ENCODE results near the gene MICB.
"Not testable (repeated sequence)": the region's sequence is repeated elsewhere in the genome, so short reads cannot be mapped to it uniquely, and the experiment has no call there.

The MICB gene

DNA sequence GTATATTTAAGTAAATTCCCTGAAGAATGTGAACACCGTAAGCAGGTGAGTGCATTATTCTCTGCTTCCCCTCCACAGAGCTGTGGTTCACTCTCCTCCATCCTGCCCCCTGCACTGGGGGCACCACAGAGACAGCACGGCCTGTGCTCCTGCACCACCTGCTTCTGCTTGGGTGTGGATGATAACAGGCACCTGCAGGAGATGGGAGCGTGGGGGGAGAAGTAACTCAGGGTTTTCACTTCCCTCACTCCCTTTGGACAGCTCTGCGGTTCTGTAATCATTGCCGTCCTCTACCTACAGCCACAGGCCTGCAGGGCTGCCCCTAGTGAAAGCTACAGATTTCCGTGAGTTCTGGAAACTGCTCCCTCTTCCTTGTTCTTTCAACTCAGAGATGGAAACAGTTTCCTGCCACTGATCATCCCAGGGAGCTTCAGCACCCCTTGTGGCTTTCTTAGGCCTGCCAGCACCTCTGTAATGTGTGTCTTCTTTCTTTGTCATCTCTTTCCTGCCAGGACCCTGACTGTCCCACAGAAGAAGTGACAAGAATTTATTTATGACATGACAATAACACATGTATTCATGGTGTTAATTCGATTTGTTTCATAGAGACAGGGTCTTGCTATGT, 21.3 kb upstream of the MICB start:
- no peak for FAIRE-seq

DNA sequence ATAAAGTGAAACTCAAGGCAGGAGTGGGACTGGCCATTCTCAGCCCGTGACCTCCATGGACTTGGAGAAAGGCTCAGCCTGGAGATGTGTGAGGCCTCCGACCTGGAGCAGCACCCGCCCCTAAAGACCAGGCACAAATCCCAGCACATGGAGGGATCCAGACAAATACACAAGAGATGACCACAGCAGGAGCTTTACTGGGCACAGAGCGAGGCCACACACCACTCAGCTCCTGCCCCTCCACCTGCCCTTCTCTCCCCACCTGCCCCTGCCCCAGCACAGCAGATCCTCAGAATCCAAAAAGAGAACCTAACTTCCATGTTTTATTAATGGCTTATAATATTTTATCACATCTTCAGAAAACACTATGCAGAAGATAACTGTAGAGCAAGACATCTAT, 20.4 kb upstream of the MICB start:
- FAIRE-seq: no peak

DNA sequence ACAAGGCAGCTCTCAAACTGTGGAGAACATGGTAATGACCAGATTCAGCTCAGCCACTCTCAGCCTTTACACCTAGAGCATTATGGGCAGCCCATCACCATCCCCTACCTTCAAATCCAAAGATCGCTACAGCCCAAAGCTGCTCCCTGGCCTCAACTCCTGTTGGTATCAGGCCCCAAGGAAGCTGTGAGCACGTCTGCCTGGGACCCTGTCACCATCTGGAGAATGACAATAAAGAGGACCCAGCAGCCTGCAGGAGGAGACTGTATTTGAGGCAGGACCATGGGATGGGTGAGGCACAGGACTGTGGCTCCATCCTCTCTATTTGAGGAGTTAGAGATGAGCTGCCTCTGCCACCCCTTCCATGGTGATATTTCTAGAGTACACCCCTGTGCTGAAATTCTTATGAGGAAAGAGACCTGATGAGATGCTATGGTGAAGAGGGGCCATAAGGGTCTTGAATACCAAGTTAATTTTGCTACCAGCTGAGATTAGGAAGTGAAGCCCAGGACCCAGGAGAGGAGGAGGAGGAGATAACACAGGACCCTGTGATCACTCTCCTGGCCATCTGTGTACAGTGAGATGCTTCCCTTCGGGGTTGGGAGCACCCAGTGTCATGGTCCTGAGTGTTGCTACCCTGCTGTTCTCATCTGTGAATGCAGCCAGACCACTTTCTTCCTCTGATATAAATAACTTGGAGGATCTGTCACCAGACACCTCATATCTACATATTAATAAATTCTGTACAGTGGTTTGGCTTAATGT, 19.6 kb upstream of the MICB start:
- FAIRE-seq: no peak

GRCh38 chr6:31479151-31479932, 18.6 kb upstream of the MICB start:
- no peak for FAIRE-seq

- no peak for FAIRE-seq
Measured at GRCh38 chr6:31479933-31480535, 17.9 kb upstream of the MICB start.

GRCh38 chr6:31480574-31480973, 17.4 kb upstream of the MICB start:
- no peak for FAIRE-seq

DNA sequence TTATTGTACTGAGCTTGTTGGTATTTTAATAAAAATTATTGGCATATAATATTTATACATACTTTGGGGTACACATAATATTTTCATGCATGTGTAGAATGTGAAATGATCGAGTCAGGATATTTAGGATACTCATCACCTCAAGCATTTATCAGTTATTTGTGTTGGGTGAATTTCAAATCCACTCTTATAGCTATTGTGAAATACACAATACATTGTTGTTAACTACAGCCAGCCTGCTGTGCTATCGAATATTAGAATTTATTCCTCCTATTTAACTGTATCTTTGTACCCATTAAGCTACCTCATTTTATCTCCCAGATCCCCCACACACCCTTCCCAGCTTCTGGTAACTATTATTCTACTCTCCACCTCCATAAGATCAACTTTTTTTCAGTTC, 14.6 kb upstream of the MICB start:
- no peak for FAIRE-seq

- FAIRE-seq: no peak
Measured at GRCh38 chr6:31485055-31485454, 12.9 kb upstream of the MICB start.

DNA sequence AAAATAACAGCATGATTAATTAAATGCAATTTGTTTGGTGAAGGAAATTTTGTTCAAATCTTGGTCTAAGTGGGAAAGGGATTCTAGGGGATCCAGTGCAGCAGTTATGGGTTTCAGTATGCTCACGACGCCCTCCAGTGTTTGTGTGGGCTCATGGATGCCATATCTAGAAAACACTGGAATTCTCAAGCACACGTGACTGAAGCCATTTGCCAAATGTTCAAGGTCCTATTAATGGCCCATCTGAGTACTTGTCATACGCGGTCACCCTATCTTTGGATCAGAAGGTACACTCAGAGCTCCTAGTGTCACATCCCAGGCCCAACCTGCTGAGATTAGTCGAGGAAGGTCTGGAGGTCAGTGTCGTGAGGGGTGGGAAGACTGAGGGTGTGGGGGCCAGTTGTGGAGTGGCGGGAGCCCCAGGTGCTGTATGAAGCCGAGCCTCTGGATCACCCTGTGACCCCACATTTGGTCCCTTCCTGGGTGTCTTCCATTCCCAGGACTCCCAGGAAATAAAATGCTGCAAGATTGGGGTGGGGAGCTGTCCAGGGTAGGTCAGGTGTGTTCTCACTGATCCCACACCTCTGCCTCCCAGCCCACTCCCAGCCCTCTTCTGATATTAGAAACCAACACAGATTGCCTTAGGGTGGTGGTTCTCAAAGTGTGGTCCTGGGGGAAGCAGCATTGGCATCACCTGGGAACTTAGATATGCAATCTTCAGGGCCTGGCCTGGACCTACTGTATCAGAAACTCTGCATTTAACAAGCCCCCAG, 11.7 kb upstream of the MICB start:
- peak; percentile 87 for FAIRE-seq

- FAIRE-seq: not testable (repeated sequence)
Measured at GRCh38 chr6:31487674-31488073, 10.3 kb upstream of the MICB start.

DNA sequence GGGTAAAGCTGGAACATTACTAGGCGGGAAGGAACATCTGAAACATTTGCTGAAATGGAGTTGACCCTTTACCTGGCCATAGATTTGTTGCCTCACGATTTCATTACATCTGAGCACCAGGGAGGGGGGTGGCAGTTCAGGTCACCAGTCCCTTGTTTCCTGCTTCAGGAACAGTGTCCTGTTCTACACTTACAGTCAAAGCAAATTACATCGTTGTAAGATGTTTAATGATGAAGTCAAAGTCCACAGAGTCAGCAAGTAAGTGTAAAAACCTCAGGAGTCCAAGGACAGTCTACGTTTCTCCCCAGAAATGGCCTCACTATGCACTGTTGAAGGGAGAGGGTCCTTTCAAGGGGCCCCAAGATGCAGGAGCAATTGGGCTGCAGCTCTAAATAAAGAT, 8.9 kb upstream of the MICB start:
- no peak for FAIRE-seq

DNA sequence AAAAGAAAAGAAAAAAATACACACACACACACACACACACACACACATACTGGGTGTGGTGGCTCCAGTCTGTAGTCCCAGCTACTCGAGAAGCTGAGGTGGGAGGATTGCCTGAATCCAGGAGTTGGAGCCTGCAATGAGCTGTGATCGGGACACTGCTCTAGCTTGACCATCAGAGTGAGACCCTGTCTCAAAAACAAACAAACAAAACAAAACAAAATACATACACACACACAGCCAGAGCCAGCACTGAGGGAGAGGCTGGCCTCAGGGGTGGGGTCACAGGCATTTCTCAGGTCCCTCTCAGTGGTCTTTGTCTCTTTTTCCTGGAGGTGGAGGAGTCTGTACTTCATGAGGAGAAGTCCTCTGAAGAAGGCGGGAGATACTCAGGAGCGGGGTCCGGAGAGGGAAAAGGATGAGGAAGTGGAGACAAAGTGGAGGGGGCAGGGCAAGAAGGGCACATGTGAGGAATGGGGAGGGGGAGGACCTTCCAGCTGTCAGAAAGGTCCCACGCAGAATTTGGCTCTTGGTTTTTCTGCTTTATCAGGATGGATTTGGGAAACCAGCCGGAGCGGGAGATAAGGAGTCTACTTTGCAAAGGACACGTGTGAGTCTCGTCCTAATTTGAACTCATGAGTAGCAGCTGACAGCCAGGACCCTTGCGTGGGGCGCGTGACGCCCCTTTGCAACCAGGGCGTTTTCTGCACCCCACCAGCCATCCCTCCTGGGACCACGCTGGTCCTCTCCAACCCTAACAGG, 7.7 kb upstream of the MICB start:
- no peak for FAIRE-seq

DNA sequence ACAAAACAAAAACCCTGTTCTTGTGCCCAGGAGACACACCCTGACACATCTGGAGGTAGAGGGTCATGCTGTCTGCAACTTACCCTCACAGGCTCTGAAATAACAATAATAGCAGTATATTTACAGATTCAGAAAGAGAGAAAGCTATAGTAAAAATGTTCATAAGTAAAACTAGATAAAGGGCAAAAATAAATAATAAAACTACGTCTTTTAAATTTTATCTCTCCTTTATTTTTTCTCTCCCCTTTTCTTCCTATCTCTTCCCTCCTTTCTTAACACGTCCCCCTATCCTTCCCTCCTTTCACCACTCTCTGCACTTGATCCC, 4.4 kb upstream of the MICB start:
- FAIRE-seq: not testable (repeated sequence)

DNA sequence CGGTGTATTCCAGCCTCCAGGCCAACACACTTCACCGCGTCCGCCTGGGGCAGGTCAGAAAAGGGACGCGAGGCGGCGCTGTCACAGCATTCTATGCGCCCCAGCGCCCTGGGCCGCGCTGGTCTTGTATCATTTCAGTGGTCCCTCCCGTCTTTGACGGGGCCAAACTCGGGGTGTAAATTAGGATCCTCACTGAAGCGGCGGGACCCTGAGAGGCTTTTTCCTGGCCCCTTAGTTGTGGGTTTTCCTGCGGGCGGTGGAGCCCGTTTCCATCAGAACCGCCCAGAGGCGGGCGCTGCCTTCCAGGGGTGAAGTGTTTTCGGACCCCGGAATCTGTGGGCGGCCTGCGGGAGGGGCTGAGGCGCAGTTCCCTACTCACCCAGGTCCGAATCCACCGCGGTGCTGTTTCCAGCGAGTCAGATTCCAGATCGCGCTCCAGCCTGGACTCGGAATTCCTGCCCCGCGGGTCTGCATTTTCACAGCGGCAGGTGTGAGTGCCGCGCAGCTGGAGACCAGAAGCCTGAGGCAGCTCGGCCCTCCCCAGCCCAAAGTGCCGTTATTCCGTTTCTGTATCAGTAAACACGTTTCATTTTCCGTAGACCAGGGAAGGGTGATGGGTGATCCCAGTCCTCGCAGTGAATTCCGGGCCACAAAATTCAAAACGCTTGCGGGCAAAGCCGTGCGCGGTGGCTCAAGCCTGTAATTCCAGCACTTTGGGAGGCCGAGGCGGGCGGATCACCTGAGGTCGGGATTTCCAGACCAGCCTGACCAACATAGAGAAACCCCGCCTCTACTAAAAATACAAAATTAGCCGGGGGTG, 3.9 kb upstream of the MICB start:
- peak; percentile 40 for FAIRE-seq

- no peak for FAIRE-seq
Measured at GRCh38 chr6:31495580-31495979, 2.4 kb upstream of the MICB start.

- FAIRE-seq: not testable (repeated sequence)
Measured at GRCh38 chr6:31496826-31497225, 1.1 kb upstream of the MICB start.

- FAIRE-seq: no peak
Measured at GRCh38 chr6:31498748-31499147, 803 bp downstream of the MICB start.

GRCh38 chr6:31499648-31500047, 1.7 kb downstream of the MICB start:
- not testable (repeated sequence) for FAIRE-seq

DNA sequence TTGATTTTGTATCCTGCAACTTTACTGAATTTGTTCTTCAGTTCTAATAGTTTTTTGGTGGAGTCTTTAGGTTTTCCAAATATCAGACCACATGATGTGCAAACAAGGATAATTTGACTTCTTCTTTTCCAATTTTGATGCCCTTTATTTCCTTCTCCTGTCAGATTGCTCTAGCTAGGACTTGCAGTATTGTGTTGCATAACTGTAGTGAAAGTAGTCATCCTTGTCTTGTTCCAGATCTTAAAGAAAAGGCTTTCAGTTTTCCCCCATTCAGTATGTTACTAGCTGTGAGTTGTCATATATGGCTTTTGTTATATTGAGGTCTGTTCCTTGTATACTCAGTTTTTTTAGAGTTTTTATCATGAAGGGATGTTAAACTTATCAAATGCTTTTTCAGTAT, 4.6 kb downstream of the MICB start:
- no peak for FAIRE-seq

- not testable (repeated sequence) for FAIRE-seq
Measured at GRCh38 chr6:31509036-31509435, 11.1 kb downstream of the MICB start.

DNA sequence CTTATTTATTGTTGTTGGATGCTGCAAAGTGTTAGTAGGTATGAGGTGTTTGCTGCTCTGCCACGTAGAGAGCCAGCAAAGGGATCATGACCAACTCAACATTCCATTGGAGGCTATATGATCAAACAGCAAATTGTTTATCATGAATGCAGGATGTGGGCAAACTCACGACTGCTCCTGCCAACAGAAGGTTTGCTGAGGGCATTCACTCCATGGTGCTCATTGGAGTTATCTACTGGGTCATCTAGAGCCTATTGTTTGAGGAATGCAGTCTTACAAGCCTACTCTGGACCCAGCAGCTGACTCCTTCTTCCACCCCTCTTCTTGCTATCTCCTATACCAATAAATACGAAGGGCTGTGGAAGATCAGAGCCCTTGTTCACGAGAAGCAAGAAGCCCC, 12.1 kb downstream of the MICB start:
- FAIRE-seq: no peak
